HEK293 (cell line): Measurements from ENCODE around the gene PRKAG2.

Experiments
- CTCF ChIA-PET: fragments of 350-600 bp; formaldehyde crosslinking; extraction: SDS; loops from one replicate; lab custom pipeline; 2021; ENCODE audit warnings: antibody characterized with exemption; lab: Yijun Ruan, JAX
- POLR2A ChIA-PET: fragments of 300-600 bp; formaldehyde crosslinking; extraction: SDS; loops from one replicate; lab custom pipeline; 2020; ENCODE audit warnings: antibody characterized with exemption, inconsistent platforms; lab: Yijun Ruan, JAX
- H3K27ac ChIP-seq: fragments of 200-500 bp; sonication (Bioruptor generic); 2 replicates; pipeline ENCODE4 v1.5.1; 2014; ENCODE audit warnings: low read depth, low read length, control low read depth, inconsistent platforms; ENCODE audit errors: extremely low read depth
- H3K36me3 ChIP-seq, 2 experiments: fragments of 200-500 bp in 1 of 2; sonication (Bioruptor generic) in 1 of 2; 1 replicate in 1 of 2; 2 replicates in 1 of 2; pipeline ENCODE4 v1.5.1; 2014 to 2017; ENCODE audit warnings: inconsistent platforms in 2 of 2, low read length in 2 of 2; ENCODE audit not compliant: control insufficient read depth in 2 of 2, insufficient read depth in 1 of 2
- H3K4me1 ChIP-seq: fragments of 200-500 bp; sonication (Bioruptor generic); 2 replicates; pipeline ENCODE4 v1.5.1; 2014; ENCODE audit warnings: mild to moderate bottlenecking, low read length, inconsistent platforms; ENCODE audit not compliant: control insufficient read depth, insufficient read depth
- H3K4me3 ChIP-seq: 2 replicates; pipeline ENCODE4 v1.5.1; 2011; ENCODE audit warnings: low read depth, mild to moderate bottlenecking, control low read depth, low read length, moderate library complexity
- H3K9me3 ChIP-seq: fragments of 200-500 bp; sonication (Bioruptor generic); 2 replicates; pipeline ENCODE4 v1.5.1; 2014; ENCODE audit warnings: low read depth, low read length, inconsistent platforms; ENCODE audit not compliant: control insufficient read depth, insufficient read depth
- EGR2 ChIP-seq: fragments of 450-650 bp; formaldehyde crosslinking; IDR thresholded peaks from 2 replicates; pipeline ENCODE4 v1.5.1; 2016; ENCODE audit warnings: low read depth, missing biosample characterization, missing genetic modification characterization
- OSR2 ChIP-seq: fragments of 450-650 bp; formaldehyde crosslinking; IDR thresholded peaks from 2 replicates; pipeline ENCODE4 v1.5.1; 2016; ENCODE audit warnings: missing biosample characterization, missing genetic modification characterization
- SCRT2 ChIP-seq: fragments of 450-650 bp; formaldehyde crosslinking; IDR thresholded peaks from 2 replicates; pipeline ENCODE4 v1.5.1; 2016; ENCODE audit warnings: missing biosample characterization, missing genetic modification characterization
- TRIM28 ChIP-seq: IDR thresholded peaks from 2 replicates; pipeline ENCODE4 v1.6.1; 2011; ENCODE audit warnings: low read length, control low read depth, borderline replicate concordance
- ZBTB7A ChIP-seq: fragments of 450-650 bp; formaldehyde crosslinking; IDR thresholded peaks from 2 replicates; pipeline ENCODE4 v1.5.1; 2016; ENCODE audit warnings: low read depth, missing biosample characterization, missing genetic modification characterization
- ZFHX2 ChIP-seq: fragments of 450-650 bp; formaldehyde crosslinking; conservative IDR thresholded peaks from 2 replicates; pipeline ENCODE4 v1.5.1; 2016; ENCODE audit warnings: missing biosample characterization, missing genetic modification characterization
- ZFP3 ChIP-seq: fragments of 450-650 bp; formaldehyde crosslinking; IDR thresholded peaks from 2 replicates; pipeline ENCODE4 v1.5.1; 2016; ENCODE audit warnings: low read depth, missing biosample characterization, missing genetic modification characterization
- ZNF10 ChIP-seq: fragments of 450-650 bp; formaldehyde crosslinking; IDR thresholded peaks from 2 replicates; pipeline ENCODE4 v1.5.1; 2017; ENCODE audit warnings: missing biosample characterization, missing genetic modification characterization
- ZNF211 ChIP-seq: fragments of 450-650 bp; formaldehyde crosslinking; IDR thresholded peaks from 2 replicates; pipeline ENCODE4 v1.5.1; 2016; ENCODE audit warnings: low read depth, missing biosample characterization, missing genetic modification characterization
- ZNF416 ChIP-seq: fragments of 450-650 bp; formaldehyde crosslinking; IDR thresholded peaks from 2 replicates; pipeline ENCODE4 v1.5.1; 2016; ENCODE audit warnings: missing biosample characterization, missing genetic modification characterization
- ZNF654 ChIP-seq: fragments of 450-650 bp; formaldehyde crosslinking; IDR thresholded peaks from 2 replicates; pipeline ENCODE4 v1.5.1; 2016; ENCODE audit warnings: low read depth, missing biosample characterization, missing genetic modification characterization
- ZNF660 ChIP-seq: fragments of 450-650 bp; IDR thresholded peaks from 2 replicates; pipeline ENCODE4 v1.5.1; 2018; ENCODE audit warnings: missing biosample characterization, mild to moderate bottlenecking, missing genetic modification characterization
- TF ChIP-seq, protein P1 (sequence below): fragments of 450-650 bp; formaldehyde crosslinking; IDR thresholded peaks from 2 replicates; pipeline ENCODE4 v1.5.1; 2016; ENCODE audit warnings: missing biosample characterization, missing genetic modification characterization
- TF ChIP-seq, protein P2 (sequence below): fragments of 450-650 bp; formaldehyde crosslinking; IDR thresholded peaks from 2 replicates; pipeline ENCODE4 v1.5.1; 2016; ENCODE audit warnings: missing biosample characterization, missing genetic modification characterization
- TF ChIP-seq, protein P3 (sequence below): fragments of 450-650 bp; formaldehyde crosslinking; IDR thresholded peaks from 2 replicates; pipeline ENCODE4 v1.5.1; 2016; ENCODE audit warnings: missing biosample characterization, missing genetic modification characterization
- TF ChIP-seq, protein P4 (sequence below): fragments of 450-650 bp; formaldehyde crosslinking; IDR thresholded peaks from 2 replicates; pipeline ENCODE4 v1.5.1; 2016; ENCODE audit warnings: missing biosample characterization, missing genetic modification characterization
- TF ChIP-seq, protein P5 (sequence below): fragments of 450-650 bp; formaldehyde crosslinking; IDR thresholded peaks from 2 replicates; pipeline ENCODE4 v1.5.1; 2016; ENCODE audit warnings: missing biosample characterization, missing genetic modification characterization
- TF ChIP-seq, protein P6 (sequence below): fragments of 450-650 bp; formaldehyde crosslinking; conservative IDR thresholded peaks from 2 replicates; pipeline ENCODE4 v1.5.1; 2016; ENCODE audit warnings: low read depth, missing biosample characterization, missing genetic modification characterization
- TF ChIP-seq, protein P7 (sequence below): fragments of 450-650 bp; formaldehyde crosslinking; IDR thresholded peaks from 2 replicates; pipeline ENCODE4 v1.5.1; 2016; ENCODE audit warnings: missing biosample characterization, missing genetic modification characterization

The PRKAG2 gene

DNA sequence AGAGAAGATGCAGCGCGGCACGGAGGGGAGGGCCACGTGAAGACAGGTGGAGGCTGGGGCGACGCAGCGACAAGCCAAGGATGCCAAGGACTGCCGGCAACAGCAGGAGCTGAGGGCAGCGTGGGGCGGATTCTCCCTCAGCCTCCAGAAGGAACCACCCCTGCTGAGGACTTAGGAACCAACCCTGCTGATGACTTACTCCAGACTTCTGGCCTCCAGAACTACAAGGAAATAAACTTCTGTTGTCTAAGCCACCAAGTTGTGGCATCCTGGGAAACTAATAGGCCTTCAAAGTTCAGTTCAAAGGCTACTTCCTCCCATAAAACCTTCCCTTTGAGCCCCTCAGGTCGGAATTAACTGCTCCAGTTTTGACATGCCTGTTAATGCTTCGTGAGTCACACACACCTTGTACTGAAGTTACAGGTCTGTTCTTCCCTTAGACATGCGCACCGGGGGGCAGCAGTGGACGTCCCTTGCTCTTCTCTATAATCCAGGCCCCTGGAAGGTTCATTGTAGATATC is 268.8 kb downstream of the PRKAG2 start:
- POLR2A ChIA-PET, result no interaction called here
- Histone ChIP-seq H3K4me1 (no peaks in the 10 kb centered on the region), H3K4me3 (no peak overlapping the region), H3K36me3 (peaks cover 0 to 5% of the 10 kb centered on the region in 2 experiments; a peak in 1 of 3 replicates), H3K27ac (no peak overlapping the region), H3K9me3 (no peaks in the 10 kb centered on the region)
- CTCF ChIA-PET, result no interaction called here
- TF ChIP-seq SCRT2 (tag by site-specific recombination) (peak; percentile 17; the same call in 1 of the 2 replicates), ZFP3 (tag by site-specific recombination) (no peak), TRIM28 (no peak), ZNF654 (tag by site-specific recombination) (no peak), ZNF660 (no peak), ZBTB7A (no peak), ZNF10 (tag by site-specific recombination) (0 out of 2 replicates have a peak, but pooled peaks have one; percentile 3), EGR2 (tag by site-specific recombination) (no peak), OSR2 (no peak), ZFHX2 (tag by site-specific recombination) (no peak), ZNF416 (tag by site-specific recombination) (no peak)
- TF ChIP-seq, protein P1, sequence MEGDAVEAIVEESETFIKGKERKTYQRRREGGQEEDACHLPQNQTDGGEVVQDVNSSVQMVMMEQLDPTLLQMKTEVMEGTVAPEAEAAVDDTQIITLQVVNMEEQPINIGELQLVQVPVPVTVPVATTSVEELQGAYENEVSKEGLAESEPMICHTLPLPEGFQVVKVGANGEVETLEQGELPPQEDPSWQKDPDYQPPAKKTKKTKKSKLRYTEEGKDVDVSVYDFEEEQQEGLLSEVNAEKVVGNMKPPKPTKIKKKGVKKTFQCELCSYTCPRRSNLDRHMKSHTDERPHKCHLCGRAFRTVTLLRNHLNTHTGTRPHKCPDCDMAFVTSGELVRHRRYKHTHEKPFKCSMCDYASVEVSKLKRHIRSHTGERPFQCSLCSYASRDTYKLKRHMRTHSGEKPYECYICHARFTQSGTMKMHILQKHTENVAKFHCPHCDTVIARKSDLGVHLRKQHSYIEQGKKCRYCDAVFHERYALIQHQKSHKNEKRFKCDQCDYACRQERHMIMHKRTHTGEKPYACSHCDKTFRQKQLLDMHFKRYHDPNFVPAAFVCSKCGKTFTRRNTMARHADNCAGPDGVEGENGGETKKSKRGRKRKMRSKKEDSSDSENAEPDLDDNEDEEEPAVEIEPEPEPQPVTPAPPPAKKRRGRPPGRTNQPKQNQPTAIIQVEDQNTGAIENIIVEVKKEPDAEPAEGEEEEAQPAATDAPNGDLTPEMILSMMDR (tag by site-specific recombination), result 0 out of 2 replicates have a peak, but pooled peaks have one; percentile 8
- TF ChIP-seq, protein P2, sequence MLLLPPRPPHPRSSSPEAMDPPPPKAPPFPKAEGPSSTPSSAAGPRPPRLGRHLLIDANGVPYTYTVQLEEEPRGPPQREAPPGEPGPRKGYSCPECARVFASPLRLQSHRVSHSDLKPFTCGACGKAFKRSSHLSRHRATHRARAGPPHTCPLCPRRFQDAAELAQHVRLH, result no peak
- TF ChIP-seq, protein P3, sequence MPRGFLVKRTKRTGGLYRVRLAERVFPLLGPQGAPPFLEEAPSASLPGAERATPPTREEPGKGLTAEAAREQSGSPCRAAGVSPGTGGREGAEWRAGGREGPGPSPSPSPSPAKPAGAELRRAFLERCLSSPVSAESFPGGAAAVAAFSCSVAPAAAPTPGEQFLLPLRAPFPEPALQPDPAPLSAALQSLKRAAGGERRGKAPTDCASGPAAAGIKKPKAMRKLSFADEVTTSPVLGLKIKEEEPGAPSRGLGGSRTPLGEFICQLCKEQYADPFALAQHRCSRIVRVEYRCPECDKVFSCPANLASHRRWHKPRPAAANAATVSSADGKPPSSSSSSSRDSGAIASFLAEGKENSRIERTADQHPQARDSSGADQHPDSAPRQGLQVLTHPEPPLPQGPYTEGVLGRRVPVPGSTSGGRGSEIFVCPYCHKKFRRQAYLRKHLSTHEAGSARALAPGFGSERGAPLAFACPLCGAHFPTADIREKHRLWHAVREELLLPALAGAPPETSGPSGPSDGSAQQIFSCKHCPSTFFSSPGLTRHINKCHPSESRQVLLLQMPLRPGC, result no peak
- TF ChIP-seq, protein P4, sequence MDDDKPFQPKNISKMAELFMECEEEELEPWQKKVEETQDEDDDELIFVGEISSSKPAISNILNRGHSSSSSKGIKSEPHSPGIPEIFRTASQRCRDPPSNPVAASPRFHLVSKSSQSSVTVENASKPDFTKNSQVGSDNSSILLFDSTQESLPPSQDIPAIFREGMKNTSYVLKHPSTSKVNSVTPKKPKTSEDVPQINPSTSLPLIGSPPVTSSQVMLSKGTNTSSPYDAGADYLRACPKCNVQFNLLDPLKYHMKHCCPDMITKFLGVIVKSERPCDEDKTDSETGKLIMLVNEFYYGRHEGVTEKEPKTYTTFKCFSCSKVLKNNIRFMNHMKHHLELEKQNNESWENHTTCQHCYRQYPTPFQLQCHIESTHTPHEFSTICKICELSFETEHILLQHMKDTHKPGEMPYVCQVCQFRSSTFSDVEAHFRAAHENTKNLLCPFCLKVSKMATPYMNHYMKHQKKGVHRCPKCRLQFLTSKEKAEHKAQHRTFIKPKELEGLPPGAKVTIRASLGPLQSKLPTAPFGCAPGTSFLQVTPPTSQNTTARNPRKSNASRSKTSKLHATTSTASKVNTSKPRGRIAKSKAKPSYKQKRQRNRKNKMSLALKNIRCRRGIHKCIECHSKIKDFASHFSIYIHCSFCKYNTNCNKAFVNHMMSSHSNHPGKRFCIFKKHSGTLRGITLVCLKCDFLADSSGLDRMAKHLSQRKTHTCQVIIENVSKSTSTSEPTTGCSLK (tag by site-specific recombination), result no peak
- TF ChIP-seq, protein P5, sequence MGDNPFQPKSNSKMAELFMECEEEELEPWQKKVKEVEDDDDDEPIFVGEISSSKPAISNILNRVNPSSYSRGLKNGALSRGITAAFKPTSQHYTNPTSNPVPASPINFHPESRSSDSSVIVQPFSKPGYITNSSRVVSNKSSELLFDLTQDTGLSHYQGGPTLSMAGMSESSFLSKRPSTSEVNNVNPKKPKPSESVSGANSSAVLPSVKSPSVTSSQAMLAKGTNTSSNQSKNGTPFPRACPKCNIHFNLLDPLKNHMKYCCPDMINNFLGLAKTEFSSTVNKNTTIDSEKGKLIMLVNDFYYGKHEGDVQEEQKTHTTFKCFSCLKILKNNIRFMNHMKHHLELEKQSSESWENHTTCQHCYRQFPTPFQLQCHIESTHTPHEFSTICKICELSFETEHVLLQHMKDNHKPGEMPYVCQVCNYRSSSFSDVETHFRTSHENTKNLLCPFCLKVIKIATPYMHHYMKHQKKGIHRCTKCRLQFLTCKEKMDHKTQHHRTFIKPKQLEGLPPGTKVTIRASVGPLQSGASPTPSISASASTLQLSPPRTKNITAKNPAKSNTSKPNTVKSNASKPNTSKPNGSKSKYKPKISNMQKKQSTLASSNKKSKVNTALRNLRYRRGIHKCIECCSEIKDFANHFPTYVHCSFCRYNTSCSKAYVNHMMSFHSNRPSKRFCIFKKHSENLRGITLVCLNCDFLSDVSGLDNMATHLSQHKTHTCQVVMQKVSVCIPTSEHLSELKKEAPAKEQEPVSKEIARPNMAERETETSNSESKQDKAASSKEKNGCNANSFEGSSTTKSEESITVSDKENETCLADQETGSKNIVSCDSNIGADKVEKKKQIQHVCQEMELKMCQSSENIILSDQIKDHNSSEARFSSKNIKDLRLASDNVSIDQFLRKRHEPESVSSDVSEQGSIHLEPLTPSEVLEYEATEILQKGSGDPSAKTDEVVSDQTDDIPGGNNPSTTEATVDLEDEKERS (tag by site-specific recombination), result no peak

DNA sequence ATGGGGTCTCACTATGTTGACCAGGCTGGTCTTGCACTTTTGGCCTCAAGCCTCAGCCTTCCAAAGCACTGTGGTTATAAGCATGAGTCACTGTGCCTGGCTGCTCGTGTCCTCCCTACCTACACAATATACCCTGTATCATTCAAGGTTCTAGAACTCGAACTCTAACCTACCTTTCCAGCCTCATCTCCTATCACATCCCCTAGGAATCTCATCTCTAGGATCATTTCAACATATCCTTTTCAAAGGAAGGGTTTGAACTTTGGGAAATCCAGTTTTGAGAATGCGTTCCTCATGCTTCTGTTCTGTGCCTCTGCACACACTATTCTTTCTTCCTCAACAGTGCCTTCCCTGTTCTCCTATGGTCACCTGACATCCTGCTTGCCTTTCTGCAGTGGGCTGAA is 269.4 kb downstream of the PRKAG2 start:
- H3K4me1 ChIP-seq, result no peaks in the 10 kb centered on the region
- POLR2A ChIA-PET, result no interaction called here
- no peak overlapping the region for H3K27ac ChIP-seq
- H3K4me3 ChIP-seq, result no peak overlapping the region
- no peaks in the 10 kb centered on the region for H3K9me3 ChIP-seq
- CTCF ChIA-PET, result no interaction called here
- peaks cover 0 to 5% of the 10 kb centered on the region in 2 experiments; a peak in 1 of 3 replicates for H3K36me3 ChIP-seq
- TF ChIP-seq ZNF211 (tag by site-specific recombination) (no peak), TRIM28 (no peak)
- TF ChIP-seq, protein P6, sequence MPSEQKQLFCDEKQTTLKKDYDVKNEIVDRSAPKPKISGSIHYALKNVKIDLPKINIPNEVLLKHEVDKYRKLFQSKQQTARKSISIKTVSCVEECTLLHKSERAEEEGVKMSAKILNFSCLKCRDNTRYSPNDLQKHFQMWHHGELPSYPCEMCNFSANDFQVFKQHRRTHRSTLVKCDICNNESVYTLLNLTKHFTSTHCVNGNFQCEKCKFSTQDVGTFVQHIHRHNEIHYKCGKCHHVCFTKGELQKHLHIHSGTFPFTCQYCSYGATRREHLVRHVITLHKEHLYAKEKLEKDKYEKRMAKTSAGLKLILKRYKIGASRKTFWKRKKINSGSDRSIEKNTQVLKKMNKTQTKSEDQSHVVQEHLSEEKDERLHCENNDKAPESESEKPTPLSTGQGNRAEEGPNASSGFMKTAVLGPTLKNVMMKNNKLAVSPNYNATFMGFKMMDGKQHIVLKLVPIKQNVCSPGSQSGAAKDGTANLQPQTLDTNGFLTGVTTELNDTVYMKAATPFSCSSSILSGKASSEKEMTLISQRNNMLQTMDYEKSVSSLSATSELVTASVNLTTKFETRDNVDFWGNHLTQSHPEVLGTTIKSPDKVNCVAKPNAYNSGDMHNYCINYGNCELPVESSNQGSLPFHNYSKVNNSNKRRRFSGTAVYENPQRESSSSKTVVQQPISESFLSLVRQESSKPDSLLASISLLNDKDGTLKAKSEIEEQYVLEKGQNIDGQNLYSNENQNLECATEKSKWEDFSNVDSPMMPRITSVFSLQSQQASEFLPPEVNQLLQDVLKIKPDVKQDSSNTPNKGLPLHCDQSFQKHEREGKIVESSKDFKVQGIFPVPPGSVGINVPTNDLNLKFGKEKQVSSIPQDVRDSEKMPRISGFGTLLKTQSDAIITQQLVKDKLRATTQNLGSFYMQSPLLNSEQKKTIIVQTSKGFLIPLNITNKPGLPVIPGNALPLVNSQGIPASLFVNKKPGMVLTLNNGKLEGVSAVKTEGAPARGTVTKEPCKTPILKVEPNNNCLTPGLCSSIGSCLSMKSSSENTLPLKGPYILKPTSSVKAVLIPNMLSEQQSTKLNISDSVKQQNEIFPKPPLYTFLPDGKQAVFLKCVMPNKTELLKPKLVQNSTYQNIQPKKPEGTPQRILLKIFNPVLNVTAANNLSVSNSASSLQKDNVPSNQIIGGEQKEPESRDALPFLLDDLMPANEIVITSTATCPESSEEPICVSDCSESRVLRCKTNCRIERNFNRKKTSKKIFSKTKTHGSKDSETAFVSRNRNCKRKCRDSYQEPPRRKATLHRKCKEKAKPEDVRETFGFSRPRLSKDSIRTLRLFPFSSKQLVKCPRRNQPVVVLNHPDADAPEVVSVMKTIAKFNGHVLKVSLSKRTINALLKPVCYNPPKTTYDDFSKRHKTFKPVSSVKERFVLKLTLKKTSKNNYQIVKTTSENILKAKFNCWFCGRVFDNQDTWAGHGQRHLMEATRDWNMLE (tag by site-specific recombination), result no peak
- TF ChIP-seq, protein P7, sequence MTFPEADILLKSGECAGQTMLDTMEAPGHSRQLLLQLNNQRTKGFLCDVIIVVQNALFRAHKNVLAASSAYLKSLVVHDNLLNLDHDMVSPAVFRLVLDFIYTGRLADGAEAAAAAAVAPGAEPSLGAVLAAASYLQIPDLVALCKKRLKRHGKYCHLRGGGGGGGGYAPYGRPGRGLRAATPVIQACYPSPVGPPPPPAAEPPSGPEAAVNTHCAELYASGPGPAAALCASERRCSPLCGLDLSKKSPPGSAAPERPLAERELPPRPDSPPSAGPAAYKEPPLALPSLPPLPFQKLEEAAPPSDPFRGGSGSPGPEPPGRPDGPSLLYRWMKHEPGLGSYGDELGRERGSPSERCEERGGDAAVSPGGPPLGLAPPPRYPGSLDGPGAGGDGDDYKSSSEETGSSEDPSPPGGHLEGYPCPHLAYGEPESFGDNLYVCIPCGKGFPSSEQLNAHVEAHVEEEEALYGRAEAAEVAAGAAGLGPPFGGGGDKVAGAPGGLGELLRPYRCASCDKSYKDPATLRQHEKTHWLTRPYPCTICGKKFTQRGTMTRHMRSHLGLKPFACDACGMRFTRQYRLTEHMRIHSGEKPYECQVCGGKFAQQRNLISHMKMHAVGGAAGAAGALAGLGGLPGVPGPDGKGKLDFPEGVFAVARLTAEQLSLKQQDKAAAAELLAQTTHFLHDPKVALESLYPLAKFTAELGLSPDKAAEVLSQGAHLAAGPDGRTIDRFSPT (tag by site-specific recombination), result no peak
